ENCODE measurements around the gene GPRIN1.

- TF ChIP-seq CTCF (IDR thresholded peaks at IDR 0.05), result no peak
- TF ChIP-seq POLR2A (IDR thresholded peaks at IDR 0.05), result no peak
Measured at GRCh38 chr5:176549871-176550270, 60.1 kb downstream of the GPRIN1 start.

All from thyroid gland (tissue), 4 donors.